K562 (cell line): ENCODE data around the gene MECP2. TPM values are rescaled to one million over a fixed set of nuclear protein-coding genes. Genes with fewer than 3 reads are reported as not detected.

Experiments
- ATAC-seq: fragments of 200-7000 bp; cut with Tn5 transposase; 3 replicates; pipeline ENCODE4 v1.9.1; 2020; ENCODE audit warnings: moderate library complexity
- BruUV-seq: library from RNA; stranded (reverse); fragments of 400-500 nt; replicated peaks from 2 replicates; lab custom pipeline; 2021; lab: Mats Ljungman, UMichigan
- CTCF ChIA-PET: fragments of 300-600 bp; formaldehyde crosslinking; extraction: SDS; loops from one replicate; lab custom pipeline; 2021; ENCODE audit warnings: low intra/inter-chr PET ratio; lab: Yijun Ruan, JAX
- POLR2A ChIA-PET: fragments of 300-600, 350-650 bp; sonication (Branson Sonifier 250); formaldehyde crosslinking; extraction: SDS; loops from one replicate; lab custom pipeline; 2021; ENCODE audit warnings: antibody characterized with exemption, inconsistent platforms; lab: Yijun Ruan, JAX
- DNase-seq, 4 experiments: peaks; one replicate each; pipeline versions ENCODE4 v3.0.0 to v3.0.0-alpha.2; 2011 to 2018; ENCODE audit warnings: low spot score in 3 of 4, mixed read lengths in 3 of 4; ENCODE audit errors: extremely low read depth in 1 of 4
- FAIRE-seq: peaks from 2 replicates; lab custom pipeline; 2011; peaks lifted over from hg19 to GRCh38; lab: Jason Lieb, UNC
- H2AFZ ChIP-seq: 2 replicates; pipeline ENCODE4 v1.6.0; 2011; ENCODE audit warnings: low read depth, low read length, control low read depth, inconsistent platforms
- H3K27ac ChIP-seq: fragments of 200-600 bp; 3 replicates; pipeline ENCODE4 v1.8.0; 2011; ENCODE audit warnings: low read depth, mild to moderate bottlenecking, control low read depth, inconsistent platforms, low read length, moderate library complexity, mixed read lengths; ENCODE audit errors: extremely low read depth
- H3K27me3 ChIP-seq, 2 experiments: fragments of 300-600 bp in 1 of 2; 2 replicates in 1 of 2; 3 replicates in 1 of 2; pipeline versions ENCODE4 v1.6.0 to v1.8.0; 2011; ENCODE audit warnings: inconsistent platforms in 2 of 2, low read length in 2 of 2, mild to moderate bottlenecking in 1 of 2, mixed read lengths in 1 of 2, moderate library complexity in 1 of 2; ENCODE audit not compliant: control insufficient read depth in 2 of 2, insufficient read depth in 2 of 2
- H3K36me3 ChIP-seq: fragments of 300-600 bp; 3 replicates; pipeline ENCODE4 v1.8.0; 2011; ENCODE audit warnings: mild to moderate bottlenecking, low read length, inconsistent platforms; ENCODE audit not compliant: control insufficient read depth, insufficient read depth
- H3K4me1 ChIP-seq, 2 experiments: fragments of 200-600 bp in 1 of 2; replicated peaks in 1 of 2; 2 replicates in 1 of 2; 3 replicates in 1 of 2; pipeline versions ENCODE4 v1.5.1 to v1.8.0; 2011; ENCODE audit warnings: inconsistent platforms in 2 of 2, low read length in 2 of 2, mild to moderate bottlenecking in 1 of 2, mixed read lengths in 1 of 2, moderate library complexity in 1 of 2; ENCODE audit not compliant: control insufficient read depth in 2 of 2, insufficient read depth in 2 of 2
- H3K4me2 ChIP-seq: 2 replicates; pipeline ENCODE4 v1.6.1; 2011; ENCODE audit warnings: low read length, control low read depth, inconsistent platforms, mixed read lengths; ENCODE audit not compliant: insufficient read depth
- H3K4me3 ChIP-seq: fragments of 200-600 bp; sonication (generic), shearing (Covaris generic); 2 replicates; pipeline ENCODE4 v1.5.1; 2016; ENCODE audit warnings: control low read depth, inconsistent platforms
- H3K79me2 ChIP-seq: fragments of 200-600 bp; 3 replicates; pipeline ENCODE4 v1.8.0; 2011; ENCODE audit warnings: low read length, inconsistent platforms; ENCODE audit not compliant: control insufficient read depth, insufficient read depth
- H3K9ac ChIP-seq, 2 experiments: 2 replicates each; pipeline versions ENCODE4 v1.6.0 to v1.6.1; 2011; ENCODE audit warnings: low read depth in 2 of 2, low read length in 2 of 2, control low read depth in 1 of 2, inconsistent platforms in 1 of 2, mild to moderate bottlenecking in 1 of 2, mixed read lengths in 1 of 2; ENCODE audit not compliant: insufficient read depth in 1 of 2
- H3K9me1 ChIP-seq: one replicate; pipeline ENCODE4 v1.6.0; 2011; ENCODE audit warnings: inconsistent platforms, mild to moderate bottlenecking, low read length, moderate library complexity; ENCODE audit not compliant: control insufficient read depth, insufficient read depth
- H3K9me3 ChIP-seq: replicated peaks from 2 replicates; pipeline ENCODE4 v1.5.1; 2011; ENCODE audit warnings: low read depth, low read length, inconsistent platforms; ENCODE audit not compliant: control insufficient read depth, insufficient read depth
- H4K20me1 ChIP-seq: replicated peaks from 2 replicates; pipeline ENCODE4 v1.6.1; 2011; ENCODE audit warnings: low read length, inconsistent platforms, mixed read lengths; ENCODE audit not compliant: control insufficient read depth, insufficient read depth
- CCAR2 ChIP-seq: fragments of 200-400 bp; formaldehyde crosslinking; IDR thresholded peaks from 2 replicates; pipeline ENCODE4 v1.6.1; 2017; ENCODE audit warnings: mild to moderate bottlenecking, low read depth, low read length
- CHCHD3 ChIP-seq: fragments of 250-450 bp; sonication (Bioruptor Pico); IDR thresholded peaks from 2 replicates; pipeline ENCODE4 v2.1.2; 2022; ENCODE audit warnings: mild to moderate bottlenecking
- HNRNPH1 ChIP-seq: fragments of 200-400 bp; formaldehyde crosslinking; optimal IDR thresholded peaks from 2 replicates; pipeline ENCODE3; 2017; ENCODE audit warnings: low read depth, mild to moderate bottlenecking, low read length, moderate library complexity
- NR3C1 ChIP-seq: sonication (generic); formaldehyde crosslinking; IDR thresholded peaks from 2 replicates; pipeline ENCODE4 v1.8.1; 2022; ENCODE audit warnings: missing genetic modification reagents
- PHB ChIP-seq: fragments of 250-450 bp; sonication (Bioruptor Pico); IDR thresholded peaks from 2 replicates; pipeline ENCODE4 v1.5.0; 2021
- POLR2G ChIP-seq: fragments of 200-400 bp; formaldehyde crosslinking; IDR thresholded peaks from 2 replicates; pipeline ENCODE4 v1.6.1; 2017; ENCODE audit warnings: low read depth, mild to moderate bottlenecking, antibody characterized with exemption, low read length, moderate library complexity
- POLR2H ChIP-seq: IDR thresholded peaks from 2 replicates; pipeline ENCODE4 v1.6.1; 2016; ENCODE audit warnings: missing genetic modification characterization, low read depth, mild to moderate bottlenecking, control low read depth, missing compliant biosample characterization, moderate library complexity
- RBFOX2 ChIP-seq: fragments of 200-400 bp; formaldehyde crosslinking; IDR thresholded peaks from 2 replicates; pipeline ENCODE4 v1.6.1; 2017; ENCODE audit warnings: low read depth, mild to moderate bottlenecking, low read length, moderate library complexity
- RBM22 ChIP-seq: fragments of 200-400 bp; formaldehyde crosslinking; IDR thresholded peaks from 2 replicates; pipeline ENCODE4 v1.6.1; 2018; ENCODE audit warnings: low read length, low read depth; ENCODE audit not compliant: poor library complexity, severe bottlenecking
- RUNX1 ChIP-seq: sonication (generic); IDR thresholded peaks from 2 replicates; pipeline ENCODE4 v1.6.1; 2016; ENCODE audit warnings: antibody characterized with exemption, low read depth
- SIRT6 ChIP-seq: IDR thresholded peaks from one replicate; pipeline ENCODE4 v1.6.1; 2012; ENCODE audit warnings: low read depth, mild to moderate bottlenecking, control low read depth, inconsistent platforms, low read length, moderate library complexity
- ZNF124 ChIP-seq: sonication (generic); formaldehyde crosslinking; IDR thresholded peaks from 2 replicates; pipeline ENCODE4 v1.8.1; 2022; ENCODE audit warnings: missing genetic modification reagents
- ZNF280B ChIP-seq: fragments of 250-450 bp; sonication (Bioruptor Pico); IDR thresholded peaks from 2 replicates; pipeline ENCODE4 v1.5.1; 2021; ENCODE audit warnings: mild to moderate bottlenecking
- ZNF445 ChIP-seq: fragments of 250-450 bp; sonication (Bioruptor Pico); IDR thresholded peaks from 2 replicates; pipeline ENCODE4 v1.4.0; 2020; ENCODE audit warnings: low read depth, mild to moderate bottlenecking, moderate library complexity
- ZNF696 ChIP-seq: fragments of 250-450 bp; sonication (Bioruptor Pico); conservative IDR thresholded peaks from 2 replicates; pipeline ENCODE4 v1.4.0; 2020; ENCODE audit warnings: mild to moderate bottlenecking, moderate library complexity
- ZNF699 ChIP-seq: fragments of 250-450 bp; sonication (Bioruptor Pico); IDR thresholded peaks from 2 replicates; pipeline ENCODE4 v1.8.0; 2021; ENCODE audit warnings: mild to moderate bottlenecking, moderate library complexity; ENCODE audit not compliant: insufficient replicate concordance
- WGBS: fragments of 100-300 bp; shearing (Covaris generic); methylation state at CpG from one replicate; pipeline ENCODE4 v1.1.6; 2016; ENCODE audit warnings: low coverage, mixed read lengths; ENCODE audit not compliant: insufficient coverage; ENCODE audit errors: missing lambda C conversion rate; 5-methylcytosine and 5-hydroxymethylcytosine counted together
- in situ Hi-C: fragments of 300-500 bp; cut with MboI; formaldehyde crosslinking; loops from 4 replicates; pipeline ENCODE4 v1.15.0; 2018; ENCODE audit warnings: inconsistent platforms, mixed read lengths
- intact Hi-C: fragments of 100-400 bp; cut with micrococcal nuclease; formaldehyde crosslinking; loops from 2 replicates; pipeline ENCODE4 v1.14.2; 2022
- polyA plus RNA-seq, 8 experiments: library from polyadenylated mRNA; depleted of rRNA in 4 of 8; stranded (reverse) in 5 of 8; unstranded in 3 of 8; fragments of >200 nt; fragmentation: Nextera tagmentation in 2 of 8; fragmentation: Illumina TruSeq in 1 of 8; extraction: Ambion mirVana in 2 of 8; extraction: Trizol in 1 of 8; gene quantifications; 2 replicates each; pipeline versions ENCODE4 v1.2.1 to v1.2.3, GENCODE V29; 2011 to 2014; ENCODE audit warnings: inconsistent platforms in 1 of 8, missing spikeins in 1 of 8
- total RNA-seq, 7 experiments: library from RNA; depleted of rRNA in 6 of 7; stranded (reverse); fragments of >200 nt in 6 of 7; fragmentation: Illumina TruSeq in 2 of 7; extraction: Trizol in 2 of 7; gene quantifications; 2 replicates each; pipeline versions ENCODE4 v1.2.1 to v1.2.3, GENCODE V29; 2011 to 2021; ENCODE audit warnings: low replicate concordance in 1 of 7

Gene MECP2
- total and polyA plus RNA-seq, 9 of the 15 experiments (the other 6 are each of a cell fraction or from before 2014, with no cell fraction given), result 2.1 to 50.9 (median 30.5) TPM

GRCh38 chrX:154006947-154007346, 90.6 kb downstream of the MECP2 start:
- no peaks in the 10 kb centered on the region for H3K9me1 ChIP-seq
- no peaks in the 10 kb centered on the region for H4K20me1 ChIP-seq
- no peak overlapping the region for H3K4me2 ChIP-seq
- H3K9ac ChIP-seq, result 0 out of 4 replicates have a peak overlapping the region, but pooled peaks of 1 of the 2 experiments have one; percentile 19
- H3K27me3 ChIP-seq, result no peaks in the 10 kb centered on the region
- in situ Hi-C loops (no loop called here), intact Hi-C loops (no loop called here)
- WGBS, result 93% methylated on average over 15 of the region's 20 CpGs
- no peaks in the 10 kb centered on the region for H3K9me3 ChIP-seq
- TF ChIP-seq POLR2G (peak; percentile 67), ZNF699 (no peak), ZNF445 (no peak), RBFOX2 (peak; percentile 47; the same call in 1 of the 2 replicates), CCAR2 (no peak)
- ATAC-seq (no peak), FAIRE-seq (no peak), DNase-seq (no peak)
- ChIA-PET POLR2A (interaction anchor here (0.9 to 1.4 kb wide), 3 partner anchors 12 to 36 kb away, joined by 3 to 4 read pairs (median 4); no protein-coding TSS in a partner anchor), CTCF (interaction anchor here (0.9 kb wide), 1 partner anchor 17 kb away, joined by 3 read pairs; no protein-coding TSS in a partner anchor)
- H3K4me1 ChIP-seq, result peaks cover 7 to 24% of the 10 kb centered on the region in 2 experiments; a peak in 4 of 5 replicates
- no peak overlapping the region for H2AFZ ChIP-seq
- no peak overlapping the region for H3K27ac ChIP-seq
- peaks cover 45% of the 10 kb centered on the region; the same call in 2 of the 3 replicates for H3K36me3 ChIP-seq
- BruUV-seq, result no TSS peak
- H3K4me3 ChIP-seq, result no peak overlapping the region
- no peaks in the 10 kb centered on the region for H3K79me2 ChIP-seq

GRCh38 chrX:154004315-154004714, 93.2 kb downstream of the MECP2 start:
- POLR2A ChIA-PET, result interaction anchor here (1.0 to 4.7 kb wide), 3 partner anchors 10 to 18 kb away, joined by 4 to 23 read pairs (median 6); no protein-coding TSS in a partner anchor
- intact Hi-C loops (no loop called here), in situ Hi-C loops (no loop called here)
- CTCF ChIA-PET, result no interaction called here
- Histone ChIP-seq H3K4me2 (no peak overlapping the region), H2AFZ (no peak overlapping the region), H4K20me1 (no peaks in the 10 kb centered on the region), H3K9me1 (no peaks in the 10 kb centered on the region), H3K27me3 (no peaks in the 10 kb centered on the region), H3K79me2 (no peaks in the 10 kb centered on the region), H3K27ac (peak overlapping the region; percentile 28; the same call in 1 of the 3 replicates), H3K4me3 (no peak overlapping the region), H3K9ac (no peak overlapping the region), H3K9me3 (no peaks in the 10 kb centered on the region), H3K36me3 (peaks cover 23% of the 10 kb centered on the region; the same call in 2 of the 3 replicates), H3K4me1 (peaks cover 12 to 18% of the 10 kb centered on the region in 2 experiments; a peak in 4 of 5 replicates)
- no peak for FAIRE-seq
- whole genome bisulfite sequencing, result 87% methylated on average over 9 of the region's 11 CpGs
- BruUV-seq, result no TSS peak
- ATAC-seq, result no peak
- no peak for DNase-seq
- TF ChIP-seq ZNF124 (CRISPR knock-in tag), result no peak
- TF ChIP-seq RUNX1, result no peak
- TF ChIP-seq SIRT6, result no peak
- TF ChIP-seq ZNF280B (CRISPR knock-in tag), result no peak
- no peak for TF ChIP-seq RBM22
- TF ChIP-seq CHCHD3 (CRISPR knock-in tag), result no peak
- no peak for TF ChIP-seq NR3C1 (CRISPR knock-in tag)
- no peak for TF ChIP-seq HNRNPH1
- no peak for TF ChIP-seq ZNF696 (CRISPR knock-in tag)
- TF ChIP-seq PHB (CRISPR knock-in tag), result no peak
- no peak for TF ChIP-seq POLR2H (tag)
